OCI-LY1 (cell line): Measurements from ENCODE around the gene NSF.
"Not testable (repeated sequence)": the region's sequence is repeated elsewhere in the genome, so short reads cannot be mapped to it uniquely, and the experiment has no call there.

Source experiments
- H2AFZ ChIP-seq: fragments of 200-600 bp; sonication (generic), shearing (Covaris generic); 2 replicates; pipeline ENCODE4 v1.6.0; 2014; ENCODE audit warnings: antibody characterized with exemption, mild to moderate bottlenecking, low read length
- H3F3A ChIP-seq: fragments of 200-600 bp; sonication (generic), shearing (Covaris generic); 2 replicates; pipeline ENCODE4 v1.6.0; 2014; ENCODE audit warnings: mild to moderate bottlenecking, antibody characterized with exemption, low read length, moderate library complexity; ENCODE audit not compliant: insufficient read depth
- H3K27ac ChIP-seq: fragments of 200-600 bp; sonication (generic); 2 replicates; pipeline ENCODE4 v1.5.1; 2014; ENCODE audit warnings: low read length, mixed run types, mild to moderate bottlenecking, low read depth; ENCODE audit not compliant: poor library complexity, severe bottlenecking
- H3K27me3 ChIP-seq: fragments of 200-600 bp; sonication (generic); 2 replicates; pipeline ENCODE4 v1.6.0; 2014; ENCODE audit warnings: antibody characterized with exemption, mild to moderate bottlenecking, low read length, moderate library complexity; ENCODE audit not compliant: insufficient read depth
- H3K36me3 ChIP-seq: fragments of 200-600 bp; sonication (generic); 2 replicates; pipeline ENCODE4 v1.6.1; 2014; ENCODE audit warnings: mild to moderate bottlenecking, antibody characterized with exemption, low read length, moderate library complexity, mixed read lengths; ENCODE audit not compliant: insufficient read depth
- H3K4me1 ChIP-seq: fragments of 200-600 bp; sonication (generic); 2 replicates; pipeline ENCODE4 v1.5.1; 2014; ENCODE audit warnings: mild to moderate bottlenecking, low read length, moderate library complexity; ENCODE audit not compliant: insufficient read depth, severe bottlenecking
- H3K4me2 ChIP-seq: fragments of 200-600 bp; sonication (generic), shearing (Covaris generic); 2 replicates; pipeline ENCODE4 v1.6.1; 2014; ENCODE audit warnings: low read length
- H3K4me3 ChIP-seq: fragments of 200-600 bp; sonication (generic); 2 replicates; pipeline ENCODE4 v1.5.1; 2014; ENCODE audit warnings: low read length, low read depth, mild to moderate bottlenecking, mixed read lengths; ENCODE audit not compliant: poor library complexity, severe bottlenecking
- H3K79me2 ChIP-seq: fragments of 200-600 bp; shearing (Covaris generic); 2 replicates; pipeline ENCODE4 v1.6.1; 2016; ENCODE audit warnings: mixed run types, low read length, mixed read lengths; ENCODE audit not compliant: insufficient read depth
- H3K9ac ChIP-seq: fragments of 200-600 bp; sonication (generic), shearing (Covaris generic); 2 replicates; pipeline ENCODE4 v1.6.1; 2014; ENCODE audit warnings: mild to moderate bottlenecking, low read length, mixed read lengths
- H3K9me2 ChIP-seq: fragments of 200-600 bp; sonication (generic), shearing (Covaris generic); 2 replicates; pipeline ENCODE4 v1.6.1; 2014; ENCODE audit warnings: low read depth, mild to moderate bottlenecking, low read length, mixed read lengths
- H3K9me3 ChIP-seq: fragments of 200-600 bp; shearing (Covaris generic); 2 replicates; pipeline ENCODE4 v1.6.1; 2014; ENCODE audit warnings: low read length, mixed read lengths
- H4K20me1 ChIP-seq: fragments of 200-600 bp; sonication (generic), shearing (Covaris generic); 2 replicates; pipeline ENCODE4 v1.6.0; 2016; ENCODE audit warnings: mild to moderate bottlenecking, low read length; ENCODE audit not compliant: insufficient read depth

The NSF gene

DNA sequence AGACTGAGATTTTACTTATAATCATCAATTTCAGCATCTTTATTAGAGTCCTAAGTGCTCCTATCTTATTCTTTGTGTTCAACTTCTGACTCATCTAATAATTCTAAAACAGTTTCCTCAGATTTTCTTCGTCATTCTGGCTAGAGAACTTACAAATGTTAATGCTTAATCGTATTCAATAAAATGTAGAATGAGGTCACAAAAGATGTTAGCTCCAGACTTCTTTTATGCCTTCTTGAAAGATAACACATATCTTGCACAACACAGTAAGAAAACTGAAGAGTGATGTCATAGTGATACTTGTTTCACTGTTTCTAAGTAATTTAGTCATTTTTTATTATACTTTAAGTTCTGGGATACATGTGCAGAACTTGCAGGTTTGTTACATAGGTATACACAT is 93.2 kb downstream of the NSF start:
- H3K27ac ChIP-seq, H3K36me3 ChIP-seq, H3K9ac ChIP-seq, H3K4me2 ChIP-seq, H3K79me2 ChIP-seq, H4K20me1 ChIP-seq, H3F3A ChIP-seq, H3K27me3 ChIP-seq, H3K9me2 ChIP-seq, H3K4me1 ChIP-seq, H2AFZ ChIP-seq, H3K9me3 ChIP-seq, H3K4me3 ChIP-seq: not testable (repeated sequence)

- not testable (repeated sequence) for H3K79me2 ChIP-seq, H3K4me1 ChIP-seq, H3F3A ChIP-seq, H3K27me3 ChIP-seq, H3K9me2 ChIP-seq, H3K36me3 ChIP-seq, H3K27ac ChIP-seq, H3K4me3 ChIP-seq, H3K4me2 ChIP-seq, H2AFZ ChIP-seq, H4K20me1 ChIP-seq, H3K9me3 ChIP-seq, H3K9ac ChIP-seq
These were observed 94.8 kb downstream of the NSF start for GRCh38 chr17:46685284-46685683.

DNA sequence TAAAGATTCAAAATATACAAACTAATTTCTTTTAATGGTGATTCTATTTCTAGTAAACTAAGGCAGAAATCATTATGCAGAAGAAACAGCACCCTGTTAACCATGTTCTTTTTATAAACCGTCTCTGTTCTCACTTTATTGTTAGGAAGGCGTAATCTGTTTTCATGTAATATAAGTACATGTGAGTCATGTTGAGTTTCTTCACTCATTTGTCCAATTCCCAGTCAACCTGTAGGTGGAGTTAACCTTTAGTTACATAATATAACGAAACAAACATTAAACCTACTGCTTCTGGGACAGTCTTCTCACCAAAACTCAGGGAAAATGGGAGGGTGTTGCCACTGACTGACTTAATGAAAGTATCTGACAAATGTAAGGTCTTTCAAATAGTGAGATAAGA is 101.7 kb downstream of the NSF start:
- not testable (repeated sequence) for H3K27me3 ChIP-seq, H3K9me3 ChIP-seq, H3K27ac ChIP-seq, H3K4me3 ChIP-seq, H4K20me1 ChIP-seq, H2AFZ ChIP-seq, H3K4me2 ChIP-seq, H3K79me2 ChIP-seq, H3K36me3 ChIP-seq, H3F3A ChIP-seq, H3K9me2 ChIP-seq, H3K9ac ChIP-seq
- H3K4me1 ChIP-seq, result peaks cover 16% of the 10 kb centered on the region

GRCh38 chr17:46693283-46693682 is 102.8 kb downstream of the NSF start:
- H3K79me2 ChIP-seq, H3F3A ChIP-seq, H3K4me3 ChIP-seq, H3K27me3 ChIP-seq, H2AFZ ChIP-seq, H3K9me2 ChIP-seq, H3K9me3 ChIP-seq, H4K20me1 ChIP-seq, H3K9ac ChIP-seq, H3K36me3 ChIP-seq, H3K4me2 ChIP-seq: not testable (repeated sequence)
- Histone ChIP-seq H3K27ac (peak overlapping the region; percentile 81), H3K4me1 (peaks cover 16% of the 10 kb centered on the region)

GRCh38 chr17:46696522-46696921 is 106.1 kb downstream of the NSF start:
- not testable (repeated sequence) for H3K9me2 ChIP-seq, H3K9ac ChIP-seq, H3K36me3 ChIP-seq, H3K27me3 ChIP-seq, H3K9me3 ChIP-seq, H3F3A ChIP-seq, H4K20me1 ChIP-seq, H3K4me2 ChIP-seq, H2AFZ ChIP-seq, H3K79me2 ChIP-seq, H3K4me3 ChIP-seq
- Histone ChIP-seq H3K4me1 (peaks cover 20% of the 10 kb centered on the region), H3K27ac (peak overlapping the region; percentile 64)

- not testable (repeated sequence) for H3F3A ChIP-seq, H3K27me3 ChIP-seq, H3K9ac ChIP-seq, H2AFZ ChIP-seq, H3K36me3 ChIP-seq, H4K20me1 ChIP-seq, H3K9me2 ChIP-seq, H3K9me3 ChIP-seq, H3K4me2 ChIP-seq, H3K79me2 ChIP-seq, H3K4me3 ChIP-seq
- peaks cover 11% of the 10 kb centered on the region for H3K4me1 ChIP-seq
- H3K27ac ChIP-seq, result peak overlapping the region; percentile 79
These were observed 108.5 kb downstream of the NSF start for GRCh38 chr17:46699014-46699413.
